Neural crest cell (in vitro differentiated cells): ENCODE data around the gene RBM22. TPM values are rescaled to one million over a fixed set of nuclear protein-coding genes. Genes with fewer than 3 reads are reported as not detected.

Experiments used
- DNase-seq: peaks from one replicate; pipeline ENCODE4 v3.0.0; 2021; ENCODE audit warnings: low read depth, mixed read lengths, low spot score
- H3K27ac Mint-ChIP-seq: one replicate; pipeline ENCODE4 v1.8.0; 2021; ENCODE audit warnings: mild to moderate bottlenecking, mixed read lengths; ENCODE audit not compliant: unreplicated experiment
- H3K27me3 Mint-ChIP-seq: 2 replicates; pipeline ENCODE4 v1.8.0; 2021; ENCODE audit warnings: low read depth, mild to moderate bottlenecking, mixed read lengths
- H3K36me3 Mint-ChIP-seq: 2 replicates; pipeline ENCODE4 v1.8.0; 2021; ENCODE audit warnings: low read depth, mild to moderate bottlenecking, mixed read lengths
- H3K4me1 Mint-ChIP-seq: 2 replicates; pipeline ENCODE4 v1.8.0; 2021; ENCODE audit warnings: mixed read lengths
- H3K4me3 Mint-ChIP-seq: one replicate; pipeline ENCODE4 v1.8.0; 2021; ENCODE audit warnings: mild to moderate bottlenecking, mixed read lengths
- H3K9me3 Mint-ChIP-seq: 2 replicates; pipeline ENCODE4 v1.8.0; 2021; ENCODE audit warnings: mixed read lengths
- CTCF ChIP-seq: fragments of 200-600 bp; sonication (generic); conservative IDR thresholded peaks from 2 replicates; pipeline ENCODE4 v1.5.0; 2021; ENCODE audit warnings: antibody characterized with exemption, mild to moderate bottlenecking
- total RNA-seq: library from RNA; stranded (reverse); gene quantifications from 2 replicates; pipeline ENCODE4 v1.2.1, GENCODE V29; 2021

The RBM22 gene
- total RNA-seq, 1 donor from 2014 or later = 64.6 TPM

- H3K36me3 Mint-ChIP-seq = no peaks in the 10 kb centered on the region
- H3K4me1 Mint-ChIP-seq = peaks cover 10% of the 10 kb centered on the region
- no peak for TF ChIP-seq CTCF
- H3K27ac Mint-ChIP-seq = no peak overlapping the region
- peaks cover 26% of the 10 kb centered on the region for H3K27me3 Mint-ChIP-seq
- no peak for DNase-seq
- H3K9me3 Mint-ChIP-seq = no peaks in the 10 kb centered on the region
- peak overlapping the region; percentile 54 for H3K4me3 Mint-ChIP-seq
Observed at GRCh38 chr5:150659360-150660107, 41.3 kb downstream of the RBM22 start.

GRCh38 chr5:150658699-150659265 lies 42.1 kb downstream of the RBM22 start:
- no peak for DNase-seq
- Mint-ChIP-seq H3K4me1 (peaks cover 10% of the 10 kb centered on the region), H3K27ac (no peak overlapping the region), H3K27me3 (peaks cover 23% of the 10 kb centered on the region), H3K9me3 (no peaks in the 10 kb centered on the region), H3K4me3 (peak overlapping the region; percentile 50), H3K36me3 (no peaks in the 10 kb centered on the region)
- TF ChIP-seq CTCF = no peak

- peak overlapping the region; percentile 54 for H3K4me3 Mint-ChIP-seq
- peaks cover 13% of the 10 kb centered on the region for H3K4me1 Mint-ChIP-seq
- DNase-seq = no peak
- H3K9me3 Mint-ChIP-seq = no peaks in the 10 kb centered on the region
- TF ChIP-seq CTCF = no peak
- H3K36me3 Mint-ChIP-seq = no peaks in the 10 kb centered on the region
- H3K27me3 Mint-ChIP-seq = peaks cover 23% of the 10 kb centered on the region
- H3K27ac Mint-ChIP-seq = no peak overlapping the region
Observed at GRCh38 chr5:150658121-150658520, 42.7 kb downstream of the RBM22 start.

GRCh38 chr5:150656191-150657132 lies 44.4 kb downstream of the RBM22 start:
- TF ChIP-seq CTCF = peak; percentile 87
- Mint-ChIP-seq H3K27me3 (peaks cover 13% of the 10 kb centered on the region), H3K36me3 (no peaks in the 10 kb centered on the region), H3K4me3 (peak overlapping the region; percentile 83), H3K4me1 (peaks cover 26% of the 10 kb centered on the region), H3K9me3 (no peaks in the 10 kb centered on the region), H3K27ac (no peak overlapping the region)
- peak; percentile 82 for DNase-seq

GRCh38 chr5:150655221-150655620 lies 45.6 kb downstream of the RBM22 start:
- H3K9me3 Mint-ChIP-seq = no peaks in the 10 kb centered on the region
- TF ChIP-seq CTCF = no peak
- no peak overlapping the region for H3K27ac Mint-ChIP-seq
- DNase-seq = no peak
- peaks cover 30% of the 10 kb centered on the region for H3K4me1 Mint-ChIP-seq
- H3K27me3 Mint-ChIP-seq = peaks cover 3% of the 10 kb centered on the region
- H3K4me3 Mint-ChIP-seq = peak overlapping the region; percentile 12
- H3K36me3 Mint-ChIP-seq = no peaks in the 10 kb centered on the region
